Adipocyte (in vitro differentiated cells): ENCODE data around the gene GAK.

Experiments used
- DNase-seq: peaks from one replicate; pipeline ENCODE4 v3.0.0-alpha.2; 2015; ENCODE audit warnings: low read depth
- H3K27me3 ChIP-seq: replicated peaks from 2 replicates; pipeline ENCODE4 v1.7.0; 2013; ENCODE audit warnings: mild to moderate bottlenecking, low read length, moderate library complexity; ENCODE audit not compliant: control insufficient read depth, insufficient read depth
- H3K36me3 ChIP-seq: 2 replicates; pipeline ENCODE4 v1.7.0; 2013; ENCODE audit warnings: low read length, mild to moderate bottlenecking, moderate library complexity; ENCODE audit not compliant: control insufficient read depth, insufficient read depth, severe bottlenecking
- H3K4me1 ChIP-seq: 2 replicates; pipeline ENCODE4 v1.7.0; 2013; ENCODE audit warnings: mild to moderate bottlenecking, low read length, moderate library complexity; ENCODE audit not compliant: control insufficient read depth, insufficient read depth
- H3K4me3 ChIP-seq: 2 replicates; pipeline ENCODE4 v1.7.0; 2013; ENCODE audit warnings: mild to moderate bottlenecking, low read length, moderate library complexity
- H3K9ac ChIP-seq: 2 replicates; pipeline ENCODE4 v1.7.0; 2013; ENCODE audit warnings: mild to moderate bottlenecking, low read length, moderate library complexity
- H3K9me3 ChIP-seq: 2 replicates; pipeline ENCODE4 v1.7.0; 2013; ENCODE audit warnings: mild to moderate bottlenecking, low read length, moderate library complexity; ENCODE audit not compliant: control insufficient read depth

The GAK gene

GRCh38 chr4:825063-825970 is 106.8 kb downstream of the GAK start:
- DNase-seq: peak; percentile 63

GRCh38 chr4:824461-825062 is 107.6 kb downstream of the GAK start:
- Histone ChIP-seq H3K9me3 (peaks cover 8% of the 10 kb centered on the region), H3K4me3 (no peak overlapping the region)

More at GRCh38 chr4:825063-825970, 106.8 kb downstream of the GAK start:
- H3K4me3 ChIP-seq: no peak overlapping the region
- H3K4me1 ChIP-seq: no peaks in the 10 kb centered on the region
- no peaks in the 10 kb centered on the region for H3K36me3 ChIP-seq
- peaks cover under 1% of the 10 kb centered on the region for H3K9me3 ChIP-seq
- peaks cover 54% of the 10 kb centered on the region for H3K27me3 ChIP-seq
- H3K9ac ChIP-seq: no peak overlapping the region

GRCh38 chr4:823761-824460 is 108.2 kb downstream of the GAK start:
- peaks cover 9% of the 10 kb centered on the region for H3K9me3 ChIP-seq
- H3K4me3 ChIP-seq: no peak overlapping the region
- no peaks in the 10 kb centered on the region for H3K36me3 ChIP-seq
- H3K4me1 ChIP-seq: no peaks in the 10 kb centered on the region
- H3K27me3 ChIP-seq: peaks cover 60% of the 10 kb centered on the region
- H3K9ac ChIP-seq: no peak overlapping the region
- no peak for DNase-seq

More at GRCh38 chr4:824461-825062, 107.6 kb downstream of the GAK start:
- no peaks in the 10 kb centered on the region for H3K36me3 ChIP-seq
- no peak overlapping the region for H3K9ac ChIP-seq
- H3K27me3 ChIP-seq: peaks cover 54% of the 10 kb centered on the region
- H3K4me1 ChIP-seq: no peaks in the 10 kb centered on the region
- DNase-seq: no peak

- H3K27me3 ChIP-seq: peaks cover 64% of the 10 kb centered on the region
- no peaks in the 10 kb centered on the region for H3K4me1 ChIP-seq
- H3K9ac ChIP-seq: no peak overlapping the region
- no peak overlapping the region for H3K4me3 ChIP-seq
- no peaks in the 10 kb centered on the region for H3K36me3 ChIP-seq
- no peak for DNase-seq
- H3K9me3 ChIP-seq: peaks cover 9% of the 10 kb centered on the region
These were observed 108.8 kb downstream of the GAK start for GRCh38 chr4:823176-823760.

GRCh38 chr4:822361-823175 is 109.5 kb downstream of the GAK start:
- Histone ChIP-seq H3K4me1 (no peaks in the 10 kb centered on the region), H3K27me3 (peaks cover 61% of the 10 kb centered on the region), H3K4me3 (no peak overlapping the region), H3K9me3 (peaks cover 9% of the 10 kb centered on the region), H3K36me3 (no peaks in the 10 kb centered on the region), H3K9ac (no peak overlapping the region)
- DNase-seq: no peak

- Histone ChIP-seq H3K9ac (no peak overlapping the region), H3K36me3 (no peaks in the 10 kb centered on the region), H3K9me3 (peaks cover 9% of the 10 kb centered on the region), H3K4me1 (no peaks in the 10 kb centered on the region), H3K27me3 (peaks cover 57% of the 10 kb centered on the region), H3K4me3 (no peak overlapping the region)
- no peak for DNase-seq
These were observed 110.5 kb downstream of the GAK start for GRCh38 chr4:821631-822030.

GRCh38 chr4:821181-821591 is 110.9 kb downstream of the GAK start:
- Histone ChIP-seq H3K9ac (no peak overlapping the region), H3K4me3 (no peak overlapping the region), H3K36me3 (no peaks in the 10 kb centered on the region), H3K27me3 (peaks cover 57% of the 10 kb centered on the region), H3K9me3 (peaks cover 9% of the 10 kb centered on the region), H3K4me1 (no peaks in the 10 kb centered on the region)
- no peak for DNase-seq

- Histone ChIP-seq H3K9me3 (peaks cover 9% of the 10 kb centered on the region), H3K27me3 (peaks cover 62% of the 10 kb centered on the region), H3K36me3 (no peaks in the 10 kb centered on the region), H3K4me1 (no peaks in the 10 kb centered on the region), H3K9ac (no peak overlapping the region), H3K4me3 (no peak overlapping the region)
- no peak for DNase-seq
These were observed 111.6 kb downstream of the GAK start for GRCh38 chr4:820230-821172.

GRCh38 chr4:819401-820229 is 112.5 kb downstream of the GAK start:
- H3K9ac ChIP-seq: no peak overlapping the region
- no peak for DNase-seq
- no peaks in the 10 kb centered on the region for H3K4me1 ChIP-seq
- peaks cover 67% of the 10 kb centered on the region for H3K27me3 ChIP-seq
- H3K4me3 ChIP-seq: no peak overlapping the region
- H3K9me3 ChIP-seq: peaks cover 9% of the 10 kb centered on the region
- no peaks in the 10 kb centered on the region for H3K36me3 ChIP-seq
